WTC11 (cell line): Measurements from ENCODE around the gene PLA2G4E. TPM values are rescaled to one million over a fixed set of nuclear protein-coding genes. Genes with fewer than 3 reads are reported as not detected.

Experiments used
- ATAC-seq: fragments of 200-7000 bp; cut with Tn5 transposase; 2 replicates; pipeline ENCODE4 v1.10.0; 2021; ENCODE audit warnings: mild to moderate bottlenecking, moderate library complexity
- CTCF ChIA-PET: fragments of 300-600 bp; sonication (Branson Sonifier 250); formaldehyde crosslinking; loops from one replicate; lab custom pipeline; 2021; ENCODE audit warnings: antibody characterized with exemption; lab: Charles Lee
- POLR2A ChIA-PET: fragments of 350-600 bp; sonication (Branson Sonifier 250); formaldehyde crosslinking; loops from one replicate; lab custom pipeline; 2021; ENCODE audit warnings: antibody characterized with exemption; lab: Charles Lee
- DNase-seq: peaks from one replicate; pipeline ENCODE4 v3.0.0; 2021; ENCODE audit warnings: low spot score
- H3K27ac Mint-ChIP-seq: 2 replicates; pipeline ENCODE4 v1.8.0; 2021; ENCODE audit warnings: mixed read lengths
- H3K27me3 Mint-ChIP-seq: 2 replicates; pipeline ENCODE4 v1.8.0; 2021; ENCODE audit warnings: low read depth, mild to moderate bottlenecking, moderate library complexity, mixed read lengths
- H3K36me3 Mint-ChIP-seq: 2 replicates; pipeline ENCODE4 v1.8.0; 2021; ENCODE audit warnings: mixed read lengths
- H3K4me1 Mint-ChIP-seq: 2 replicates; pipeline ENCODE4 v1.8.0; 2022; ENCODE audit warnings: mixed read lengths
- H3K4me3 Mint-ChIP-seq: 2 replicates; pipeline ENCODE4 v1.8.0; 2021; ENCODE audit warnings: mild to moderate bottlenecking, moderate library complexity, mixed read lengths
- H3K9me3 Mint-ChIP-seq: 2 replicates; pipeline ENCODE4 v1.8.0; 2021; ENCODE audit warnings: mixed read lengths
- ESRRA ChIP-seq: sonication (generic); formaldehyde crosslinking; IDR thresholded peaks from 2 replicates; pipeline ENCODE4 v1.8.1; 2022; ENCODE audit warnings: mild to moderate bottlenecking, missing genetic modification reagents, borderline replicate concordance
- ETV6 ChIP-seq: sonication (generic); formaldehyde crosslinking; IDR thresholded peaks from 2 replicates; pipeline ENCODE4 v1.8.1; 2022; ENCODE audit warnings: mild to moderate bottlenecking, missing genetic modification reagents
- FOXJ3 ChIP-seq: sonication (generic); formaldehyde crosslinking; IDR thresholded peaks from 2 replicates; pipeline ENCODE4 v1.9.0; 2021; ENCODE audit warnings: missing genetic modification reagents, mild to moderate bottlenecking, borderline replicate concordance
- HMGA2 ChIP-seq: fragments of 250-450 bp; sonication (Bioruptor Pico); IDR thresholded peaks from 2 replicates; pipeline ENCODE4 v1.4.0; 2021; ENCODE audit warnings: mild to moderate bottlenecking, moderate library complexity
- MXD4 ChIP-seq: fragments of 250-450 bp; sonication (Bioruptor Pico); IDR thresholded peaks from 2 replicates; pipeline ENCODE4 v1.8.0; 2021; ENCODE audit warnings: mild to moderate bottlenecking, moderate library complexity, borderline replicate concordance
- NFYB ChIP-seq: sonication (generic); formaldehyde crosslinking; conservative IDR thresholded peaks from 2 replicates; pipeline ENCODE4 v1.8.0; 2022; ENCODE audit warnings: low read depth, missing genetic modification reagents
- PRRX2 ChIP-seq: fragments of 250-450 bp; sonication (Bioruptor Pico); IDR thresholded peaks from 2 replicates; pipeline ENCODE4 v1.8.0; 2021; ENCODE audit warnings: mild to moderate bottlenecking
- ZNF121 ChIP-seq: sonication (generic); formaldehyde crosslinking; IDR thresholded peaks from 2 replicates; pipeline ENCODE4 v1.8.0; 2023; ENCODE audit warnings: missing genetic modification reagents
- total RNA-seq: library from RNA; stranded (reverse); gene quantifications from 3 replicates; pipeline ENCODE4 v1.2.3, GENCODE V29; 2021
- TF ChIP-seq, protein P1 (sequence below): fragments of 250-450 bp; sonication (Bioruptor Pico); IDR thresholded peaks from 2 replicates; pipeline ENCODE4 v2.1.2; 2022; ENCODE audit warnings: mild to moderate bottlenecking, moderate library complexity
- TF ChIP-seq, protein P2 (sequence below): fragments of 250-450 bp; sonication (Bioruptor Pico); IDR thresholded peaks from 2 replicates; pipeline ENCODE4 v1.8.0; 2021; ENCODE audit warnings: mild to moderate bottlenecking
- TF ChIP-seq, protein P3 (sequence below): sonication (generic); formaldehyde crosslinking; IDR thresholded peaks from 2 replicates; pipeline ENCODE4 v1.8.0; 2022; ENCODE audit warnings: mild to moderate bottlenecking, missing genetic modification reagents
- TF ChIP-seq, protein P4 (sequence below): sonication (generic); formaldehyde crosslinking; IDR thresholded peaks from 2 replicates; pipeline ENCODE4 v1.8.0; 2022; ENCODE audit warnings: mild to moderate bottlenecking, missing genetic modification reagents
- TF ChIP-seq, protein P5 (sequence below): fragments of 250-450 bp; sonication (Bioruptor Pico); IDR thresholded peaks from 2 replicates; pipeline ENCODE4 v1.9.0; 2021; ENCODE audit warnings: mild to moderate bottlenecking, borderline replicate concordance
- TF ChIP-seq, protein P6 (sequence below): sonication (generic); formaldehyde crosslinking; IDR thresholded peaks from 2 replicates; pipeline ENCODE4 v1.8.1; 2022; ENCODE audit warnings: low read depth, missing genetic modification reagents, borderline replicate concordance
- TF ChIP-seq, protein P7 (sequence below): fragments of 250-450 bp; sonication (Bioruptor Pico); IDR thresholded peaks from 2 replicates; pipeline ENCODE4 v1.9.0; 2021; ENCODE audit warnings: moderate library complexity, mild to moderate bottlenecking, inconsistent platforms, borderline replicate concordance
- TF ChIP-seq, protein P8 (sequence below): fragments of 200-600 bp; IDR thresholded peaks from 2 replicates; pipeline ENCODE4 v1.8.0; 2022; ENCODE audit warnings: antibody characterized with exemption
- TF ChIP-seq, protein P9 (sequence below): sonication (generic); formaldehyde crosslinking; IDR thresholded peaks from 2 replicates; pipeline ENCODE4 v1.8.1; 2023; ENCODE audit warnings: mild to moderate bottlenecking, missing genetic modification reagents
- TF ChIP-seq, protein P10 (sequence below): sonication (generic); formaldehyde crosslinking; IDR thresholded peaks from 2 replicates; pipeline ENCODE4 v1.8.0; 2022; ENCODE audit warnings: mild to moderate bottlenecking, missing genetic modification reagents

The PLA2G4E gene
- total RNA-seq, 1 experiment from 2014 or later, result not detected

DNA sequence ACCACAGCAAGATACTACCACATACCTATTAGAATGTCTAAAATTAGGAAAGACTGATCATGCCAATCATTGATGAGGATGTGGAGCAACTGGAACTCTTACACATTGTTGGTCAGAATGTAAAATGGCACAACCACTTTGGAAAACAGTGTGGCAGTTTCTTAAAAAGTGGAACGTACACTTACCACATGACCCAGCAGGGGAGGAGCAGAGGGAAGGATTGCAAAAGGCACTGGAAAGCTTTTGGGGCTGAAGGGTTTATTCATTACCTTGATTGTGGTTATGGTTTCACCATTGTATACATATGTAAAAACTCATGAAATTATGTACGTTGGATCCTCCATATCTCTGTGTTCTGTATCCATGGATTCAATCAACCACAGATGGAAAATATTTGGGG is 45.2 kb downstream of the PLA2G4E start:
- Mint-ChIP-seq H3K27ac (no peak overlapping the region), H3K4me3 (no peak overlapping the region), H3K4me1 (peaks cover 21% of the 10 kb centered on the region), H3K36me3 (no peaks in the 10 kb centered on the region), H3K9me3 (no peaks in the 10 kb centered on the region), H3K27me3 (peaks cover 4% of the 10 kb centered on the region; the same call in 1 of the 2 replicates)
- TF ChIP-seq NFYB (CRISPR knock-in tag) (no peak), ZNF121 (CRISPR knock-in tag) (no peak), ETV6 (CRISPR knock-in tag) (no peak), MXD4 (no peak), ESRRA (CRISPR knock-in tag) (no peak)
- TF ChIP-seq, protein P1, sequence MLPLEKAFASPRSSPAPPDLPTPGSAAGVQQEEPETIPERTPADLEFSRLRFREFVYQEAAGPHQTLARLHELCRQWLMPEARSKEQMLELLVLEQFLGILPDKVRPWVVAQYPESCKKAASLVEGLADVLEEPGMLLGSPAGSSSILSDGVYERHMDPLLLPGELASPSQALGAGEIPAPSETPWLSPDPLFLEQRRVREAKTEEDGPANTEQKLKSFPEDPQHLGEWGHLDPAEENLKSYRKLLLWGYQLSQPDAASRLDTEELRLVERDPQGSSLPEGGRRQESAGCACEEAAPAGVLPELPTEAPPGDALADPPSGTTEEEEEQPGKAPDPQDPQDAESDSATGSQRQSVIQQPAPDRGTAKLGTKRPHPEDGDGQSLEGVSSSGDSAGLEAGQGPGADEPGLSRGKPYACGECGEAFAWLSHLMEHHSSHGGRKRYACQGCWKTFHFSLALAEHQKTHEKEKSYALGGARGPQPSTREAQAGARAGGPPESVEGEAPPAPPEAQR (CRISPR knock-in tag), result no peak
- TF ChIP-seq, protein P2, sequence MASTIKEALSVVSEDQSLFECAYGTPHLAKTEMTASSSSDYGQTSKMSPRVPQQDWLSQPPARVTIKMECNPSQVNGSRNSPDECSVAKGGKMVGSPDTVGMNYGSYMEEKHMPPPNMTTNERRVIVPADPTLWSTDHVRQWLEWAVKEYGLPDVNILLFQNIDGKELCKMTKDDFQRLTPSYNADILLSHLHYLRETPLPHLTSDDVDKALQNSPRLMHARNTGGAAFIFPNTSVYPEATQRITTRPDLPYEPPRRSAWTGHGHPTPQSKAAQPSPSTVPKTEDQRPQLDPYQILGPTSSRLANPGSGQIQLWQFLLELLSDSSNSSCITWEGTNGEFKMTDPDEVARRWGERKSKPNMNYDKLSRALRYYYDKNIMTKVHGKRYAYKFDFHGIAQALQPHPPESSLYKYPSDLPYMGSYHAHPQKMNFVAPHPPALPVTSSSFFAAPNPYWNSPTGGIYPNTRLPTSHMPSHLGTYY (CRISPR knock-in tag), result no peak
- TF ChIP-seq, protein P3, sequence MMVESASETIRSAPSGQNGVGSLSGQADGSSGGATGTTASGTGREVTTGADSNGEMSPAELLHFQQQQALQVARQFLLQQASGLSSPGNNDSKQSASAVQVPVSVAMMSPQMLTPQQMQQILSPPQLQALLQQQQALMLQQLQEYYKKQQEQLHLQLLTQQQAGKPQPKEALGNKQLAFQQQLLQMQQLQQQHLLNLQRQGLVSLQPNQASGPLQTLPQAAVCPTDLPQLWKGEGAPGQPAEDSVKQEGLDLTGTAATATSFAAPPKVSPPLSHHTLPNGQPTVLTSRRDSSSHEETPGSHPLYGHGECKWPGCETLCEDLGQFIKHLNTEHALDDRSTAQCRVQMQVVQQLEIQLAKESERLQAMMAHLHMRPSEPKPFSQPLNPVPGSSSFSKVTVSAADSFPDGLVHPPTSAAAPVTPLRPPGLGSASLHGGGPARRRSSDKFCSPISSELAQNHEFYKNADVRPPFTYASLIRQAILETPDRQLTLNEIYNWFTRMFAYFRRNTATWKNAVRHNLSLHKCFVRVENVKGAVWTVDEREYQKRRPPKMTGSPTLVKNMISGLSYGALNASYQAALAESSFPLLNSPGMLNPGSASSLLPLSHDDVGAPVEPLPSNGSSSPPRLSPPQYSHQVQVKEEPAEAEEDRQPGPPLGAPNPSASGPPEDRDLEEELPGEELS, result no peak
- TF ChIP-seq, protein P4, sequence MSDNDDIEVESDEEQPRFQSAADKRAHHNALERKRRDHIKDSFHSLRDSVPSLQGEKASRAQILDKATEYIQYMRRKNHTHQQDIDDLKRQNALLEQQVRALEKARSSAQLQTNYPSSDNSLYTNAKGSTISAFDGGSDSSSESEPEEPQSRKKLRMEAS (CRISPR knock-in tag), result no peak
- TF ChIP-seq, protein P5, sequence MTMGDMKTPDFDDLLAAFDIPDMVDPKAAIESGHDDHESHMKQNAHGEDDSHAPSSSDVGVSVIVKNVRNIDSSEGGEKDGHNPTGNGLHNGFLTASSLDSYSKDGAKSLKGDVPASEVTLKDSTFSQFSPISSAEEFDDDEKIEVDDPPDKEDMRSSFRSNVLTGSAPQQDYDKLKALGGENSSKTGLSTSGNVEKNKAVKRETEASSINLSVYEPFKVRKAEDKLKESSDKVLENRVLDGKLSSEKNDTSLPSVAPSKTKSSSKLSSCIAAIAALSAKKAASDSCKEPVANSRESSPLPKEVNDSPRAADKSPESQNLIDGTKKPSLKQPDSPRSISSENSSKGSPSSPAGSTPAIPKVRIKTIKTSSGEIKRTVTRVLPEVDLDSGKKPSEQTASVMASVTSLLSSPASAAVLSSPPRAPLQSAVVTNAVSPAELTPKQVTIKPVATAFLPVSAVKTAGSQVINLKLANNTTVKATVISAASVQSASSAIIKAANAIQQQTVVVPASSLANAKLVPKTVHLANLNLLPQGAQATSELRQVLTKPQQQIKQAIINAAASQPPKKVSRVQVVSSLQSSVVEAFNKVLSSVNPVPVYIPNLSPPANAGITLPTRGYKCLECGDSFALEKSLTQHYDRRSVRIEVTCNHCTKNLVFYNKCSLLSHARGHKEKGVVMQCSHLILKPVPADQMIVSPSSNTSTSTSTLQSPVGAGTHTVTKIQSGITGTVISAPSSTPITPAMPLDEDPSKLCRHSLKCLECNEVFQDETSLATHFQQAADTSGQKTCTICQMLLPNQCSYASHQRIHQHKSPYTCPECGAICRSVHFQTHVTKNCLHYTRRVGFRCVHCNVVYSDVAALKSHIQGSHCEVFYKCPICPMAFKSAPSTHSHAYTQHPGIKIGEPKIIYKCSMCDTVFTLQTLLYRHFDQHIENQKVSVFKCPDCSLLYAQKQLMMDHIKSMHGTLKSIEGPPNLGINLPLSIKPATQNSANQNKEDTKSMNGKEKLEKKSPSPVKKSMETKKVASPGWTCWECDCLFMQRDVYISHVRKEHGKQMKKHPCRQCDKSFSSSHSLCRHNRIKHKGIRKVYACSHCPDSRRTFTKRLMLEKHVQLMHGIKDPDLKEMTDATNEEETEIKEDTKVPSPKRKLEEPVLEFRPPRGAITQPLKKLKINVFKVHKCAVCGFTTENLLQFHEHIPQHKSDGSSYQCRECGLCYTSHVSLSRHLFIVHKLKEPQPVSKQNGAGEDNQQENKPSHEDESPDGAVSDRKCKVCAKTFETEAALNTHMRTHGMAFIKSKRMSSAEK (CRISPR knock-in tag), result no peak
- TF ChIP-seq, protein P6, sequence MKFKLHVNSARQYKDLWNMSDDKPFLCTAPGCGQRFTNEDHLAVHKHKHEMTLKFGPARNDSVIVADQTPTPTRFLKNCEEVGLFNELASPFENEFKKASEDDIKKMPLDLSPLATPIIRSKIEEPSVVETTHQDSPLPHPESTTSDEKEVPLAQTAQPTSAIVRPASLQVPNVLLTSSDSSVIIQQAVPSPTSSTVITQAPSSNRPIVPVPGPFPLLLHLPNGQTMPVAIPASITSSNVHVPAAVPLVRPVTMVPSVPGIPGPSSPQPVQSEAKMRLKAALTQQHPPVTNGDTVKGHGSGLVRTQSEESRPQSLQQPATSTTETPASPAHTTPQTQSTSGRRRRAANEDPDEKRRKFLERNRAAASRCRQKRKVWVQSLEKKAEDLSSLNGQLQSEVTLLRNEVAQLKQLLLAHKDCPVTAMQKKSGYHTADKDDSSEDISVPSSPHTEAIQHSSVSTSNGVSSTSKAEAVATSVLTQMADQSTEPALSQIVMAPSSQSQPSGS, result no peak
- ATAC-seq, result no peak
- DNase-seq, result no peak
- ChIA-PET POLR2A (no interaction called here), CTCF (no interaction called here)

DNA sequence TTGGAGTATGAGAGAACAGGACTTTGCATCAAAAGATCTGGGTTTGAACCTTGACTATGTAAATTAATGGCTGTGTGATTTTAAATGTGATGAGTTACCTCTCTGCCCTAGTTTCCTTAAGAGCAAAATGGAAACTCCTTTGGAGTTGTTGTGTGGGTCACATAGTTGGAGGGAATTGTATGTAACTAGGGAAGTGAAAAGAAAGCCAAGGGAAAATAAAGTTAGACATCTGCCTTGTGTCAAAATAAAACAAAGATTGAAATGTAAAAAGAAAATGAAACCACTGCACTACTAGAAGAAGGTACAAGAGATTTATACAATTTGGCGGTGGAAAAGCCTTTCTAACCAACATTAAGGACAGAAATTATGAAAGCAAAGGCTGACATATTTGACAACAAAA is 46.8 kb downstream of the PLA2G4E start:
- H3K4me3 Mint-ChIP-seq, result no peak overlapping the region
- DNase-seq (no peak), ATAC-seq (no peak)
- ChIA-PET CTCF (interaction anchor here (2.3 to 3.2 kb wide), 4 partner anchors 16 to 164 kb away, joined by 7 to 18 read pairs (median 18); no protein-coding TSS in a partner anchor), POLR2A (no interaction called here)
- peaks cover 3% of the 10 kb centered on the region; the same call in 1 of the 2 replicates for H3K27me3 Mint-ChIP-seq
- H3K4me1 Mint-ChIP-seq, result peaks cover 32% of the 10 kb centered on the region
- no peaks in the 10 kb centered on the region for H3K36me3 Mint-ChIP-seq
- H3K27ac Mint-ChIP-seq, result no peak overlapping the region
- no peaks in the 10 kb centered on the region for H3K9me3 Mint-ChIP-seq
- TF ChIP-seq FOXJ3 (CRISPR knock-in tag) (no peak), PRRX2 (CRISPR knock-in tag) (no peak), HMGA2 (CRISPR knock-in tag) (no peak)
- TF ChIP-seq, protein P7, sequence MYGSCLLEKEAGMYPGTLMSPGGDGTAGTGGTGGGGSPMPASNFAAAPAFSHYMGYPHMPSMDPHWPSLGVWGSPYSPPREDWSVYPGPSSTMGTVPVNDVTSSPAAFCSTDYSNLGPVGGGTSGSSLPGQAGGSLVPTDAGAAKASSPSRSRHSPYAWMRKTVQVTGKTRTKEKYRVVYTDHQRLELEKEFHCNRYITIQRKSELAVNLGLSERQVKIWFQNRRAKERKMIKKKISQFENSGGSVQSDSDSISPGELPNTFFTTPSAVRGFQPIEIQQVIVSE (CRISPR knock-in tag), result no peak
- TF ChIP-seq, protein P8, sequence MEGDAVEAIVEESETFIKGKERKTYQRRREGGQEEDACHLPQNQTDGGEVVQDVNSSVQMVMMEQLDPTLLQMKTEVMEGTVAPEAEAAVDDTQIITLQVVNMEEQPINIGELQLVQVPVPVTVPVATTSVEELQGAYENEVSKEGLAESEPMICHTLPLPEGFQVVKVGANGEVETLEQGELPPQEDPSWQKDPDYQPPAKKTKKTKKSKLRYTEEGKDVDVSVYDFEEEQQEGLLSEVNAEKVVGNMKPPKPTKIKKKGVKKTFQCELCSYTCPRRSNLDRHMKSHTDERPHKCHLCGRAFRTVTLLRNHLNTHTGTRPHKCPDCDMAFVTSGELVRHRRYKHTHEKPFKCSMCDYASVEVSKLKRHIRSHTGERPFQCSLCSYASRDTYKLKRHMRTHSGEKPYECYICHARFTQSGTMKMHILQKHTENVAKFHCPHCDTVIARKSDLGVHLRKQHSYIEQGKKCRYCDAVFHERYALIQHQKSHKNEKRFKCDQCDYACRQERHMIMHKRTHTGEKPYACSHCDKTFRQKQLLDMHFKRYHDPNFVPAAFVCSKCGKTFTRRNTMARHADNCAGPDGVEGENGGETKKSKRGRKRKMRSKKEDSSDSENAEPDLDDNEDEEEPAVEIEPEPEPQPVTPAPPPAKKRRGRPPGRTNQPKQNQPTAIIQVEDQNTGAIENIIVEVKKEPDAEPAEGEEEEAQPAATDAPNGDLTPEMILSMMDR, result no peak
- TF ChIP-seq, protein P9, sequence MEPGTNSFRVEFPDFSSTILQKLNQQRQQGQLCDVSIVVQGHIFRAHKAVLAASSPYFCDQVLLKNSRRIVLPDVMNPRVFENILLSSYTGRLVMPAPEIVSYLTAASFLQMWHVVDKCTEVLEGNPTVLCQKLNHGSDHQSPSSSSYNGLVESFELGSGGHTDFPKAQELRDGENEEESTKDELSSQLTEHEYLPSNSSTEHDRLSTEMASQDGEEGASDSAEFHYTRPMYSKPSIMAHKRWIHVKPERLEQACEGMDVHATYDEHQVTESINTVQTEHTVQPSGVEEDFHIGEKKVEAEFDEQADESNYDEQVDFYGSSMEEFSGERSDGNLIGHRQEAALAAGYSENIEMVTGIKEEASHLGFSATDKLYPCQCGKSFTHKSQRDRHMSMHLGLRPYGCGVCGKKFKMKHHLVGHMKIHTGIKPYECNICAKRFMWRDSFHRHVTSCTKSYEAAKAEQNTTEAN (CRISPR knock-in tag), result no peak
- TF ChIP-seq, protein P10, sequence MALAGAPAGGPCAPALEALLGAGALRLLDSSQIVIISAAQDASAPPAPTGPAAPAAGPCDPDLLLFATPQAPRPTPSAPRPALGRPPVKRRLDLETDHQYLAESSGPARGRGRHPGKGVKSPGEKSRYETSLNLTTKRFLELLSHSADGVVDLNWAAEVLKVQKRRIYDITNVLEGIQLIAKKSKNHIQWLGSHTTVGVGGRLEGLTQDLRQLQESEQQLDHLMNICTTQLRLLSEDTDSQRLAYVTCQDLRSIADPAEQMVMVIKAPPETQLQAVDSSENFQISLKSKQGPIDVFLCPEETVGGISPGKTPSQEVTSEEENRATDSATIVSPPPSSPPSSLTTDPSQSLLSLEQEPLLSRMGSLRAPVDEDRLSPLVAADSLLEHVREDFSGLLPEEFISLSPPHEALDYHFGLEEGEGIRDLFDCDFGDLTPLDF, result no peak
